Measurements from ENCODE around the gene CCDC3. TPM values are rescaled to one million over a fixed set of nuclear protein-coding genes. Genes with fewer than 3 reads are reported as not detected.

CCDC3 gene
- total and polyA plus RNA-seq, 2 of the 8 experiments (the other 6 are each of a cell fraction or from before 2014, with no cell fraction given), result 3.4 to 3.7 TPM

DNA sequence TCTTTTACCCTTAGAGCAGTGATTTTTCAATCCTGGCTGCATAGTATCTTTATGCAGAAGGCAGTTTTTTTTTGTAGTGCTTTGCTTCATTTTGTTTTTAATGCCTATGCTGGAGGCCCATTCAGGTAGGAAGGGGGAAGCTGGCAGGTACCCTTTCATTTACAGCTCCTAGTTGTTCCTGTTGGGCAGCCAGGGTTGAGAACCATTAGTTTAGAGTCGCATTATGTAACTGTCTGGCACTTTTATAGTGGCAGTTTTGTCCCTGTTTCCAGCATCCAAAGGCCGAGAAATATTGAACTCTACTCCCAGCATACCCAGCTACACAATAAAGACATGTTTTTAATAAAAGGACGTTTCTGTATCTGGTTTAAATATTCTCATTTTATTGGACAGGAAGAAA is 110.6 kb downstream of the CCDC3 start:
- Histone ChIP-seq H2BK5ac (ENCODE audit: low read depth, low read length) (no peak overlapping the region), H3K27me3 (replicated peaks in 1 of 4; ENCODE audit: control insufficient read depth in 3 of 4, extremely low read depth in 1 of 4, insufficient read depth in 3 of 4, low read length in 3 of 4) (no peaks in the 10 kb centered on the region), H3K14ac (ENCODE audit: insufficient read length) (no peak overlapping the region), H3K4me3 (ENCODE audit: extremely low read depth in 1 of 4, insufficient read depth in 2 of 4, low read depth in 3 of 4, low read length in 4 of 4) (no peak overlapping the region), H4K8ac (ENCODE audit: extremely low read depth, insufficient read depth, low read length) (no peak overlapping the region), H2BK12ac (ENCODE audit: low read depth, low read length) (no peak overlapping the region), H4K20me1 (replicated peaks in 1 of 2; ENCODE audit: control insufficient read depth in 1 of 2, insufficient read depth in 2 of 2, low read length in 2 of 2) (no peaks in the 10 kb centered on the region), H3K4me1 (replicated peaks in 1 of 4; ENCODE audit: control insufficient read depth in 3 of 4, insufficient read depth in 4 of 4, low read length in 3 of 4) (no peaks in the 10 kb centered on the region), H4K91ac (replicated peaks; ENCODE audit: insufficient read length, low read length) (no peak overlapping the region), H3K79me1 (ENCODE audit: low read depth, low read length) (no peaks in the 10 kb centered on the region), H3K4me2 (ENCODE audit: insufficient read depth in 1 of 2, low read depth in 2 of 2, low read length in 2 of 2) (no peak overlapping the region), H3K23me2 (ENCODE audit: low read depth, low read length) (no peaks in the 10 kb centered on the region; the same call in 1 of the 2 replicates), H2BK20ac (ENCODE audit: low read length) (no peak overlapping the region), H3K4ac (replicated peaks; ENCODE audit: insufficient read length, low read depth, low read length) (no peak overlapping the region), H3K27ac (ENCODE audit: low read depth, low read length) (no peak overlapping the region), H4K5ac (ENCODE audit: insufficient read length, low read depth, low read length) (no peak overlapping the region), H3K79me2 (ENCODE audit: control insufficient read depth in 1 of 2, insufficient read depth in 2 of 2, low read length in 2 of 2) (no peaks in the 10 kb centered on the region), H3K18ac (ENCODE audit: extremely low read depth, low read length) (no peak overlapping the region), H2BK15ac (ENCODE audit: low read length) (no peak overlapping the region), H3K23ac (ENCODE audit: insufficient read length) (no peak overlapping the region), H2AFZ (ENCODE audit: low read length) (no peak overlapping the region), H2BK120ac (replicated peaks; ENCODE audit: low read depth, low read length) (no peak overlapping the region), H3K56ac (replicated peaks; ENCODE audit: insufficient read length, low read depth, low read length) (no peak overlapping the region), H3K36me3 (ENCODE audit: control insufficient read depth in 2 of 4, insufficient read depth in 4 of 4, low read length in 3 of 4) (no peaks in the 10 kb centered on the region), H2AK5ac (ENCODE audit: low read depth, low read length) (no peak overlapping the region), H3K9me3 (ENCODE audit: insufficient read depth in 2 of 2, low read depth in 1 of 2, low read length in 1 of 2) (0 out of 4 replicates have a peak, but pooled peaks cover 0 to 6% of the 10 kb centered on the region in 2 experiments), H3K9ac (replicated peaks in 1 of 4; ENCODE audit: extremely low read depth in 1 of 4, low read depth in 3 of 4, low read length in 3 of 4) (no peak overlapping the region)
- DNase-seq (ENCODE audit: low read depth in 1 of 2, low spot score in 2 of 2) (no peak), FAIRE-seq (no peak)
- POLR2A ChIA-PET (ENCODE audit: partially characterized antibody), result interaction anchor here (0.6 kb wide), 1 partner anchor 9 kb away, joined by 3 read pairs; no protein-coding TSS in a partner anchor
- WGBS, 2 experiments (ENCODE audit: extremely low coverage in 1 of 2, insufficient coverage in 1 of 2, insufficient read length in 1 of 2, insufficient replicate concordance in 2 of 2, low coverage in 1 of 2, low lambda C conversion rate in 2 of 2, missing lambda C conversion rate in 1 of 2), result 82% methylated on average over 3 of the region's 3 CpGs; no CpG with 5 or more reads in 1 of the 2 experiments
- CTCF ChIA-PET (ENCODE audit: partially characterized antibody), result interaction anchor here (0.9 to 3.3 kb wide), 2 partner anchors 10 to 109 kb away, joined by 4 to 14 read pairs; no protein-coding TSS in a partner anchor
- TF ChIP-seq CBX8 (IDR thresholded peaks at IDR 0.05; ENCODE audit: borderline replicate concordance, low read depth, low read length) (no peak), SIRT6 (IDR thresholded peaks at IDR 0.05; ENCODE audit: low read length) (no peak), CHD1 (IDR thresholded peaks at IDR 0.05; ENCODE audit: low read depth, low read length) (no peak), CREB1 (IDR thresholded peaks at IDR 0.05) (no peak), SAP30 (IDR thresholded peaks at IDR 0.05; ENCODE audit: insufficient read depth, insufficient replicate concordance, low read length) (no peak), NANOG (IDR thresholded peaks at IDR 0.05; ENCODE audit: insufficient read depth, low read depth, low read length, poor library complexity, severe bottlenecking) (no peak), TAF7 (optimal IDR thresholded peaks at IDR 0.05; ENCODE audit: borderline replicate concordance, low read depth, low read length) (no peak), RNF2 (IDR thresholded peaks at IDR 0.05; ENCODE audit: borderline replicate concordance, low read depth, low read length, missing control alignments, poor library complexity, severe bottlenecking) (no peak), EZH2 (IDR thresholded peaks at IDR 0.05; ENCODE audit: low read depth, low read length, severe bottlenecking) (no peak), EGR1 (IDR thresholded peaks at IDR 0.05; ENCODE audit: borderline replicate concordance, low read depth, low read length) (no peak), TEAD4 (IDR thresholded peaks at IDR 0.05; ENCODE audit: low read depth, low read length) (no peak), SP1 (IDR thresholded peaks at IDR 0.05; ENCODE audit: low read depth, low read length) (no peak), POLR2AphosphoS5 (IDR thresholded peaks at IDR 0.05; ENCODE audit: low read depth, low read length) (no peak), BRCA1 (IDR thresholded peaks at IDR 0.05; ENCODE audit: low read depth, low read length) (no peak)

Measured in H1 (cell line).